HG02759 (cell line): ENCODE data around the gene TUBA4B.
"Not testable (repeated sequence)": the region's sequence is repeated elsewhere in the genome, so short reads cannot be mapped to it uniquely, and the experiment has no call there.

ENCODE experiments used
- ATAC-seq: cut with Tn5 transposase; IDR thresholded peaks from one replicate; pipeline ENCODE4 v1.9.1; 2021; ENCODE audit warnings: mild to moderate bottlenecking, moderate library complexity; ENCODE audit not compliant: unreplicated experiment

TUBA4B gene

DNA sequence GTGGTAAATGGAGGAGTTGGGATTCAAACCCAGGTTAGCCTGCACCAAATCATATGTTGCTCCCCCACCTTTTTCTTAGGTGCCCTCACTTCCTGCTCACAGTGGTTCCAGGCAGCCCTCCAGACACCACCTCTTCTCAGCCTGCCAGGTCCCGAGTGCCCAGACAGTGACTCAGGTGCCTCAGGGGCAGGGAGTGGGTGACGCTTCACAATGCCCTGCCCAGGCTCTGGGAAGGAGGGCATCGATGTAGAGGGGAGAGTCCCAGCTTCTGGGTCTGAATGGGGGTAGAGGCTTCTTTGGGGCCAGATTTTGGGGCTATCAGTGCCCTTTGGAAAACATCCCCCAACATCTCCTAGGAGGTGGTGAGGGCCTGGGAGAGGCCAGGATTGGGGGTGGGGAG is 20.9 kb downstream of the TUBA4B start:
- ATAC-seq: no peak

GRCh38 chr2:219274361-219274921 is 21.4 kb downstream of the TUBA4B start:
- no peak for ATAC-seq

DNA sequence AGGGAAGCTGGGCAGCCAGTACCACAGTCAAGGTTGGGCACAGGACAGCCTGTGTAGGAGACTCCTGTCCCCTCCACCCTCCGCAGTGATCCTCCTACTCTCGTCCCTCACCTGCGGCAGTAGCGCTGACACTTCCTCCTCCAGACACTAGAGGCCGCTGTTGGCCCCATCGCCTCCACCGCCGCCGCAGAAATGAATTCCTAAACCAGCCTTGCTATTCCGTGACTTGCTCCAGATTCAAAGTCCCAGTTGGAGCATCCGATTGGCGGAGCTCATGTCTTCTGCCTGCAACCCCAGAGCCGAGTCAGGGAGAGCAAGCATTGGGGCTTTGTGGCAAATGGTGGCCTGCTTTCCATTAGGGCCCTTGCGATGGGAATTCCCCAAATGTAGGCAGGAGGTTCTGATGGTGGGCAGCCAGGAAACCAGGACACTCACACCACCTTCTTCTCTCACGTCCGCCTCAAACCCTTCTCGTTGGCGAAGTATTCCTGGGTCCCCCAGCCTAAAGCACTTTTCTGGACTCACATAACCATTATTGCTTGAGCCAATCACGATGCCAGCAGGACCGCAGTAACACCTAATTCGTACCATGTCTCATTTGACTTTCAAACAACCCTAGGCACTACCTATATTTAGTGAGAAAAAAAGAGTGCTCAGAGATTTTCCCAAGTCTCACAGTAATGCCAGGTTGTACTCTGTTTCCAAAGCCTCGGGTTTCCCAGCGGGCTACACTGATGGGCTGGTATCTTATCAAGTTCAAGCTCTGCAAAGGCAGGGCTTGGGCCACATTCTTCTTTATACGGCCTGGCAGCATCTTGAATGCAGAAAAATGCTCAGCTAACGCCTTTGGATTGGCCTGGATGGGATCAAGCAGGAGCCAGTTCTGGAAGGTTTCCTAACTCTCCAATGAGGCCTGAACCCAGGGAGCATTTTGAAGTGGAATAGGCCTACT is 24.9 kb downstream of the TUBA4B start:
- peak; percentile 20 for ATAC-seq

- ATAC-seq: no peak
Observed at GRCh38 chr2:219278655-219279150, 25.7 kb downstream of the TUBA4B start.

- ATAC-seq: peak; percentile 90
Observed at GRCh38 chr2:219279151-219279915, 26.3 kb downstream of the TUBA4B start, which contains the start of gene DNAJB2. Gene DNAJB2 (plus strand): TSS chr2:219279366. CDS start chr2:219279834, 468 bp downstream.

DNA sequence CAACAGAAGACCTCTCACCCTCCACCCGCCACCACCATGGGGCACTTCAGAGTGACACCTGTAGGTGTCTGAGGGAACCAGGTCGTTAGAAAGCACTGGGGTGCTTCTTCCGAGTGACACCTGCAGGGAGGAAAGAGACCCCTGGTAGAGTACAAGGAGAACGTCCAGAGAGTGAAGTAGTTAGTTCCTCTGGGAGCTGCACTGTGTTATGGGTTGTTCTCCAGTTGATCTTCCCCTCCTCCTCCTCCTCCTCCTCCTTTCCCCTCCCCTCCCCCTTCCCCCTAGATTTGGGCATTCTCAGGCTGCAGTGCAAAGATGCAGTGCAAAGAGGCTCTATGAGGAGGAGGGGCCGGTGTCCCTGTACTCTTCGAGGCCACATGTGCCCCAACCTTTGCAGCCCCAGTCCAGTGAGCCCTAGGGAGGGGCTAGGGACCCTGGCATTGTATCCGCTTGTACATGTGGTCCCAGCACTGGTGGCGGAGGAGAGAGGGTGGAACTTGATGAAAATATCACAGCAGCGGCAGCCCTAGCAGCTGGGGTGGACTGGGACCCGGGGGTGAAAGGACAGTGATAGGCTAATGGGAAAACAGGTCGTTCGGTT is 27.0 kb downstream of the TUBA4B start:
- no peak for ATAC-seq

DNA sequence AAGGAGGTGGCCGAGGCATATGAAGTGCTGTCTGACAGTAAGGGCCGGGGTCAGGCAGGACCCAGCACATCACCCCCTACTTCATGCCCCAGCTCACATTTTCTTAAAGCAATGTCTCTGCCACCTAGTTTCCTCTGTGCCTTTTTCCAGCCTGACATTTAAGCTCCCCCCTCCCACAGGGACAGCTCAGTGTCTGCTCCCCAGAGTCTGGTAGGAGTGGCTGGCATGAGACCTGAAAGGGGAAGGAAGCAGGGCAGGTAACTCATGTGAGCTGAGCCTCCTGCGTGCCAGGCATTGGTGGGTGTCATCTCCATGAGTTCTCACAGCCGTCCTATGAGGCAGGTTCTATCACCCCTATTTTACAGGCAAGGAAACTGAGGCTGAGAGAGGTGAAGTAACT is 27.6 kb downstream of the TUBA4B start:
- ATAC-seq: no peak

GRCh38 chr2:219281588-219281987 is 28.5 kb downstream of the TUBA4B start:
- no peak for ATAC-seq

GRCh38 chr2:219282375-219282774 is 29.3 kb downstream of the TUBA4B start:
- ATAC-seq: no peak

- no peak for ATAC-seq
Observed at GRCh38 chr2:219282943-219283581, 30.0 kb downstream of the TUBA4B start.

GRCh38 chr2:219284501-219285372 is 31.7 kb downstream of the TUBA4B start:
- ATAC-seq: no peak

DNA sequence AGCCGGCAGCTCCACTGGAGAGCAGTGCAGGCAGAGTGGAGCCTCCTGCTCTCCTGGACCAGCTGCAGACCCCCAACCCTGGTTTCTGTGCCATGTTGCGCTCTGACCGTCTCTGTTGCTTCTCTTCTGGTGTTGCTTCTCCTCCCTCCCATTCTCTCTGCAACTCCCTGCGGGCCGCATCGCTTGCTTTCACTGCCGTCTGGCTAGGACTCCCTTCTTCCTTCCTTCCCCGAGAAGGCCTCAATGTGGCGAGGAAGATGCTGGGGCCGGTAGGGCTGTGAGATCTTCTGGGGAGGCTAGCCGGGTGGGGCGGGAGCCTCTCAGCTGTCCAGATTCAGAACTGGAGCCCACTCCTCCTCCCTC is 32.3 kb downstream of the TUBA4B start:
- no peak for ATAC-seq

- ATAC-seq: no peak
Observed at GRCh38 chr2:219285894-219286425, 32.9 kb downstream of the TUBA4B start.

DNA sequence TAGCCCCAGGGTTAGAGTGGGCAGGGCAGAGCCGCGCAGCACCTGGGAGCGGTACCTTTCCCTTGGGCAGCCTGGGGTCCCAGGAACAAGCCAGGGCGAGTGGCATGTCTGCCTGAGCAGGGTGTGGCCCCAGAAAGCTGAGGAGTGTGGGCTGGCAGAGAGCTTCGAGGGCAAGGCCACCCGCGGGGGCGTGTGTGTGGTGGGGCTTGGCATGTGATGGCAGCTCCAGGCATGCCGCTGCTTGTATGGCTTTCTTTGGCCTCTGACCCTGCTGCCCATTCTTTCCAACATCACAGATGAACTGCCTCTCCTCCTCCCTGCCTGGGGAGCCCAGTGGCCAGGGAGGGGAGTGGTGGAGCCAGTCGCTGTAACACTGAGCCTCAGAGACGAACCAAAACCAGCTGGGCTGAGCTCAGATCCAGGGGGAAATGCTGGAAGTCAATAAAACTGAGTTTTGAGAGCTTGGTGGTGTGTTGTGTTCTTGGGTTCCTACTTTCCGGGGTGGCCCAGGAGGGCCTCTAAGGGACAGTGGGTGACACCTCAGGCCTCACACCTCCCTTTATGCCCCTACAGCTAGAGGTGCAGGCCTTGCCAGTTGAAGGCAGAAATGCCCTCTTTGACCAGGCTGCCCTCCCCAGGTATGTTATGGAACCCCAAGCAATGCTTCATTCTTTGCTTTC is 33.5 kb downstream of the TUBA4B start:
- no peak for ATAC-seq

GRCh38 chr2:219287116-219287440 is 34.0 kb downstream of the TUBA4B start:
- not testable (repeated sequence) for ATAC-seq

DNA sequence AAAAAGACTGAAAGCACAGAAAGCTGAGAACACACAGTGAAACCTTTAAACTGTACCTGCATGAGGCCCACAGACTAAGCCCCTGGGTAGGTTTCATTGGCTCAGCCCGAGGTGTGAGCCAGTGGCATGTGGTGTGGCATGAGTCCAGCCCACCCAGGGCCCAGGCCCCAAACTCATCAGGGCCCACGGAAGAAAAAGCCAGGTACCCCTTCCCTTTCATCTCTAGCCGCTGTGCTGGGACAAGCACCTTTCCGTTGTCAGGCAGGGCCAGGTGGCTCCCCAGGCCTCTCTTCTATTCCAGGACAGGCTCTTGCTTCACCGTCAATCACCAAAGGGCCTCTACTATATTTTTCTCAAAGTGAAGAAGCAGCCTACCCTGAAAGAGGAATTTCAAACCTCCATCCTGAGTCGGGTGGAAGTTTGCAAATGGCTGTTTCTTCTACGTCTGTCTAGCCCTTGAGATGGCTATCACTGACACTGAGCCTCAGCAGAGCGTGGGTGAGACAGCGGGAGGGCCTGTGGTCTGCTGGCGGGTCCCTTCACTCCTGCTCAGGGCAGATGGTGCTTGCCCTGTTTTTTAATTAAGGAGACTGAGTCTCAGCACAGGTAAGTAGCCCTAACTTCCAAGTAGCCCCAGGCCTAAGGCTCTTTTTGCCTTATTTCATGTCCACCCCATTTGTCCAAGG is 34.7 kb downstream of the TUBA4B start:
- no peak for ATAC-seq

GRCh38 chr2:219289195-219289536 is 36.1 kb downstream of the TUBA4B start:
- ATAC-seq: no peak
